AG09319 (cell line): Measurements from ENCODE around the gene TYW5.

ENCODE experiments used
- DNase-seq: peaks from one replicate; pipeline ENCODE4 v3.0.0-alpha.2; 2010; ENCODE audit warnings: low read depth; ENCODE audit errors: extremely low read depth
- TF ChIP-seq, protein P1 (sequence below): IDR thresholded peaks from 2 replicates; pipeline ENCODE4 v1.5.1; 2011; ENCODE audit warnings: low read depth, mild to moderate bottlenecking, inconsistent platforms, low read length, moderate library complexity

The TYW5 gene

DNA sequence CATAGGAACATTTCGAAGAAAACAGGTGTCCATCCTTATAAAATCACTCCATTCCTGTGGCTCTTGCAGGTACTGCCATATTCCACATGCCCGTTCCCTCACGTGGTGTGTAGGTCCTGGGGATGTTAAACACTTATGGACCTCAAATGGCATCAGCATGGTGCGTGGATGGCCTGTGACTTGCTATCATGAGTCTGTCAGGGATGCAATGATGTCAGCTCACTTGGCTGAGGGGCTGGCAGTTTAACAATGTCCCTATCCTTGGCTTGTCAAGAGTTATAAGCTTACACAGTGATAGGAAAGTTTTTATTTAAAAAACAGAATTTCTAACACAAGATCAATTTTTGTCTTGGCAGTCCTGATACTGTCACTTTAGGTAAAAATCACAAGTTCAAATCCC is 28.9 kb upstream of the TYW5 start:
- DNase-seq = no peak
- TF ChIP-seq, protein P1, sequence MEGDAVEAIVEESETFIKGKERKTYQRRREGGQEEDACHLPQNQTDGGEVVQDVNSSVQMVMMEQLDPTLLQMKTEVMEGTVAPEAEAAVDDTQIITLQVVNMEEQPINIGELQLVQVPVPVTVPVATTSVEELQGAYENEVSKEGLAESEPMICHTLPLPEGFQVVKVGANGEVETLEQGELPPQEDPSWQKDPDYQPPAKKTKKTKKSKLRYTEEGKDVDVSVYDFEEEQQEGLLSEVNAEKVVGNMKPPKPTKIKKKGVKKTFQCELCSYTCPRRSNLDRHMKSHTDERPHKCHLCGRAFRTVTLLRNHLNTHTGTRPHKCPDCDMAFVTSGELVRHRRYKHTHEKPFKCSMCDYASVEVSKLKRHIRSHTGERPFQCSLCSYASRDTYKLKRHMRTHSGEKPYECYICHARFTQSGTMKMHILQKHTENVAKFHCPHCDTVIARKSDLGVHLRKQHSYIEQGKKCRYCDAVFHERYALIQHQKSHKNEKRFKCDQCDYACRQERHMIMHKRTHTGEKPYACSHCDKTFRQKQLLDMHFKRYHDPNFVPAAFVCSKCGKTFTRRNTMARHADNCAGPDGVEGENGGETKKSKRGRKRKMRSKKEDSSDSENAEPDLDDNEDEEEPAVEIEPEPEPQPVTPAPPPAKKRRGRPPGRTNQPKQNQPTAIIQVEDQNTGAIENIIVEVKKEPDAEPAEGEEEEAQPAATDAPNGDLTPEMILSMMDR = no peak

DNA sequence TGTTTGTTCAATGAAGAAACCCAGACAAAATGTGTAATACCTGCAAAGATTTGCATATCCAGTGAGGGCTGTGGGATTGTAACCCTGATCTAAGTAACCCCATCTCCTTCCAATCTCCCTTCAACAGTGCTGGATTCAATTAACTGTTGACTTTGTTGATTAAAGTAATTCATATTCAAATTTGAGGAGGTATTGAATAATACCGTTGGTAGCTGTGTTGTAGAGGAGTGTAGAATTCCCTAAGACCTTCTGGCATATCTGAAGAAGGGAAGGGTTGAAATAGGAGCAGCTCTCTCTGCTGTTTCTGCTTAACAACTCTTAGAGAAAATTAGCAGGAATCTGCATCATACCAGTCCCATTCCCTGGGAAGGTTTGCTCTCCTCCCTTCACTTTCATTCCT is 28.2 kb upstream of the TYW5 start:
- TF ChIP-seq, protein P1 = no peak

DNA sequence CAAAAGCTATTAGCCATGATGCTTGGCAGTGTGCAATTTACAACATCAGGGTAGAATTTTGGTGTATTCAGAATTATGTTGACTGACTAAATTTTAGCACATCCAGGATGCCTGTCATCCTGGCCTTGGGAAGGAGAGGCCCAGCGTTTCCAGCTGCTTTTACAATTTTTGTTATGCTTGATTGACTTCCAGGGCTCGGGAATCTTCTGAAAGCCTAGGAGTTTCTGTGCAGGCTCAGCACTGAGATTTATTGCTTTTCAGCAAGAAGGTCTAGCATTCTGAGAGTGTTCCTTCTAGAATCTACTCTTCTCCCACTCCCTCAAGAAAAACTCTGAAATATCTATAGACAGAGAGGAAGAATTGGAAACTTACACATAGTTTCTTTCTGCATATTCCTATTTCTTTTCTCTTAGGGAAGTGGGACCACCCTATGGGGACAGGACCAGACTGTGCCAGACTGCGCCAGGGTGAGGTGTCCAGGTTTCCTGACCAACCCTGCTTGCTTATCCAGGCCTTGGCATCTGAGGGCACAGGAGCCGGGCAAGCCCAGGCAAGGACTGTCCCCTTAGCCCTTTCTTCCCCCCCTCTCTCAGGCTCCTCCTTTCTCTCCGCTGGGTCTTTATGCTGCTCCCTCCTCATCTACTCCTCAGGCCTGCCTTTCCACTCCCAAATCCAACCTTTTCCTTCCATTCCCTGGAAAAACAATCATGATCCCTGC is 27.0 kb upstream of the TYW5 start:
- TF ChIP-seq, protein P1 = no peak
- DNase-seq = no peak

More for the DNA sequence above, 28.2 kb upstream of the TYW5 start:
- no peak for DNase-seq

DNA sequence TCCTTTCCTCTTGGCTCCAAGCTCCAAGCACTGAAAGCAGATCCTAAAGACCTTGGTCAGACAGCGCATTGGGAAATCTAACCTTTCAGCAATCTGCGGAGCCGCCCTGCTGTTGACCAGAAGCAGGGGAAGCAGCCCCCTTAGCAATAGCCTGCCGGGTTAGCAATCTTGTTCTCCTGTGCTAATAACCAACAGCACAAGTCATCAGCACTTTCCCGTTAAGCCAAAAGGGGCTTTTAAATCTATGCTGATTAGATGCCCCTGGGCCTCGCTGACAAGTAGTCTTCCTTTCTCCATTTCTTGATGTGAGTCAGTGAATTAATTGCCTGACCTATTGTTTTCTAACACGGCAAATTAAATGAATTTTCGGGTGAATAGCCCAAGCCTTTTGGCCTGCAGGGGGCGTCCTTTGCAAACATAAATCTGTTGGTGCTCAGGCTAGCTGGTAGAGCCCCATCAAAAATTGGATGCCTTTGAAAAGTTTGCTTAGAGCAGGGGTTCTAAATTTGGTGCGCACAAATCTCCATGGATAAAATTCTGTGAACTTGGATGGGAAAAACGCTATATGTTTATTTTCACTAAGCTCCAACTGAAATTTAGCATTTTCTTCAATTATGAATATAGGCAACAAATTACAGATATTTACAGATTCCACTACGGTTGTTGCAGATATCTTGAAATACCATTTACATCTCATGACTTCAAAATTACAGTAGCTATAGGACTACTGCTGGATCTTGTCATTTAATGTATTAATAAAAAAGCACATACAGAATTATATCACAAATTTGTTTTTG is 24.7 kb upstream of the TYW5 start:
- peak; percentile 74 for DNase-seq
- TF ChIP-seq, protein P1 = peak; percentile 75

DNA sequence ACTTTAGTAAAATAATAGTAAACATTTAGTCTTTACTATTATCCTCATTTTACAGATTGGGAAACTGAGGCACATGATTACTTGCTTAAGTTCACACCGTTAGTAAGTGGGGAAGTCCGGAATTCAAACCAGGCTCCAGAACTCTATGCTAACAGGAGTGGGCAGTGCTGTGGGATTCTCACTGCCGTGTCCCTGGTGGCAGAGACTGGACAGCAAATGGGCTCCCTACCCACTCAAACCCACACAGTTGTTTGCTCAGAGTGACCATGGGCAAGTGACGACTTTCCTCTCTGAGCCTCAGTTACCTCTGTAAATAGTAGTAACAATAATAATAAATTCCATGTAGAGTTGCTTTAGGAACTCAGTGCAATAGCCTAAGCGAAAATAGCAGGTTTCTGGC is 24.1 kb upstream of the TYW5 start:
- TF ChIP-seq, protein P1 = no peak

DNA sequence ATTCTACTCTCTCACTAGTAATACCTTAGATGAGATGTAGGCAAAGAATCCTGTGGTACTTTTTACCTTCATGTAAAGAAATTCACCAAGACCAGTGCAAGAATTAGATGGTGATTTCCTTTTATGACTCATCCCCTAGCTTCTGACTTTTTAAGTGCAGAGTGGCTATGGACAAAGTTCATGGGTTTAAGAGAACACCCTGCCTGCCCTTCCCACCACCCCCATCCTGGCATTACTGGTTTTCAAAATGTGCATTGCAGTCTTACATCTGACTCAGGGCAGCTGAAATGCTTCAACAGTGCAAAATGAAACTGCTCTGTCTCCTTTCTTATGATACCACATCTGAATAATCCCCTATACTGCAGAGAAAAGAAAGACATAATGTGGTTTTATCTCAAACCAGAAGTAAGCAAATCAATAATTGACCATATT is 22.7 kb upstream of the TYW5 start:
- TF ChIP-seq, protein P1 = no peak
- peak; percentile 41 for DNase-seq

More for the DNA sequence above, 24.1 kb upstream of the TYW5 start:
- no peak for DNase-seq

DNA sequence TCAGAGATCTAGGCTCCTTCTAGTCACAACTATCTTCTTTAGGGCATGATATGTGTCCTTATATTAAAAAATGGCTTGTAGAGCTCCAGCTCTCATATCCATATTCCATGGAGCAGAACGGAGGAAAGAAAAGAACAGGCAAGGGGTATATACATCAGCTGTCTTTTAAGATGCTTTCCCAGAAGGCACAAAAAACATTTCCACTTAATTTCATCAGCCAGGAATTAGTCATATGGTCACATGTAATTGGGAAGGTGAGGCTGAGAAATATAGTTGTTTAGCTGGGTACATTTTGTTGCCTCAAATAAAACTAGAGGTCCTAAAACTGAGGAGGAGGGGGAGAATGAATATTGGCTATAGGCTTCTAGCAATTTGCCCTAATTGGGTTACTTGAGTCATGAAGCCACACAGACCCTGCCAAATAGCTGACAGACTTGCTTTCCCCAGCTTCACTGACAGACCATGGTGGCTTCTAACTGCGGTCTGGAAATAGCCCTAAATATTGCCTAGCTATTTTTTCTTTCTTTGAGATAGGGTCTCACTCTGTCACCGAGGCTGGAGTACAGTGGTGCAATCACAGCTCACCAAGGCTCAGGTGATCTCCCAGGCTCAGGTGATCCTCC is 20.1 kb upstream of the TYW5 start:
- DNase-seq = peak; percentile 31
- TF ChIP-seq, protein P1 = no peak
